GM12872 (cell line): Measurements from ENCODE around the gene GDI2.

Experiments
- TF ChIP-seq, protein P1 (sequence below): IDR thresholded peaks from 3 replicates; pipeline ENCODE4 v1.5.1; 2011; ENCODE audit warnings: low read depth, mild to moderate bottlenecking, low read length, moderate library complexity; ENCODE audit not compliant: insufficient read depth

GDI2 gene

DNA sequence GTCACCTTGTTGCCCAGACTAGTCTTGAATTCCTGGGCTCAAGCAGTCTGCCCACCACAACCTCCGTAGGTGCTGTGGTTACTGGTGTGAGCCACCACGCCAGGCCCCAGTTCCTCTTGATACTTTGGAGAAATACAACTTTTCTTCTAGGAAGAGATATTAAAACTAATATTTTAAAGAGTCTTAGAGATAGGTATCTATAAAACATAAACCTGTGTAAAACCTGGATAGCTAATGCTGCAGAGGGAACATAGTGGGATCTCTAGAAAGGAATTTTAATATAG lies 4.8 kb upstream of the GDI2 start:
- TF ChIP-seq, protein P1, sequence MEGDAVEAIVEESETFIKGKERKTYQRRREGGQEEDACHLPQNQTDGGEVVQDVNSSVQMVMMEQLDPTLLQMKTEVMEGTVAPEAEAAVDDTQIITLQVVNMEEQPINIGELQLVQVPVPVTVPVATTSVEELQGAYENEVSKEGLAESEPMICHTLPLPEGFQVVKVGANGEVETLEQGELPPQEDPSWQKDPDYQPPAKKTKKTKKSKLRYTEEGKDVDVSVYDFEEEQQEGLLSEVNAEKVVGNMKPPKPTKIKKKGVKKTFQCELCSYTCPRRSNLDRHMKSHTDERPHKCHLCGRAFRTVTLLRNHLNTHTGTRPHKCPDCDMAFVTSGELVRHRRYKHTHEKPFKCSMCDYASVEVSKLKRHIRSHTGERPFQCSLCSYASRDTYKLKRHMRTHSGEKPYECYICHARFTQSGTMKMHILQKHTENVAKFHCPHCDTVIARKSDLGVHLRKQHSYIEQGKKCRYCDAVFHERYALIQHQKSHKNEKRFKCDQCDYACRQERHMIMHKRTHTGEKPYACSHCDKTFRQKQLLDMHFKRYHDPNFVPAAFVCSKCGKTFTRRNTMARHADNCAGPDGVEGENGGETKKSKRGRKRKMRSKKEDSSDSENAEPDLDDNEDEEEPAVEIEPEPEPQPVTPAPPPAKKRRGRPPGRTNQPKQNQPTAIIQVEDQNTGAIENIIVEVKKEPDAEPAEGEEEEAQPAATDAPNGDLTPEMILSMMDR, result no peak

DNA sequence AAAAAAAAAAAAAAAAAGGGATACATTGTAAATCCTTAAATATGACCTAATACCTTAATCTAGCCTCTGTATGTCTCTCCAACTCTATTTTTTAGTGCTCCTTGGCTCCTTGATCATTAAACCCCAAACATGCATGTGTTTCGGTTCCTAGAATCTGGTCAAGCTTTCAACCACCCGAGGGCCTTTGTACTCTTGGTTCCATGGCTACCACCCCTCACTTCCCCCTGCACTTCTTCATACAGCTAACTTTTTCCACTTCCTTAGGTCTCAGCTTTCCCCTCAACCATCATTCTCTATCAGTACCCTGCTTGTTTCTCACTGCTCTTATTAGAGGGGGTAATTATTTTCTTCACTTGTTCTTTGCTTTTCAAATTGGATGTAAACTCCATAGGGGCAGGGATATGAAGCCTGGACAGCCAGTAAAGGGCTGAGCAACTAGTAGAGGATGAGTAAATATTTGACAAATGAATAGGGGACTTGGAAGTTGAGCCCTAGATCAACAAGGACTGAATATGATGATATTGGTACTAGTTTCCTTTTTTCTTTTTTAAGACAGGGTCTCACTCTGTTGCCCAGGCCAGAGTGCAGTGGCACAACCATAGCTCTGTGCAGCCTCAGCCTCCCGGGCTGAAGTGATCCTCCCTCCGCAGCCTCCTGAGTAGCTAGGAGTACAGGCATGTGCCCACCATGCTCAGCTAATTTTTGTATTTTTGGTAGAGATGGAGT lies 4.3 kb upstream of the GDI2 start:
- TF ChIP-seq, protein P1, result no peak

DNA sequence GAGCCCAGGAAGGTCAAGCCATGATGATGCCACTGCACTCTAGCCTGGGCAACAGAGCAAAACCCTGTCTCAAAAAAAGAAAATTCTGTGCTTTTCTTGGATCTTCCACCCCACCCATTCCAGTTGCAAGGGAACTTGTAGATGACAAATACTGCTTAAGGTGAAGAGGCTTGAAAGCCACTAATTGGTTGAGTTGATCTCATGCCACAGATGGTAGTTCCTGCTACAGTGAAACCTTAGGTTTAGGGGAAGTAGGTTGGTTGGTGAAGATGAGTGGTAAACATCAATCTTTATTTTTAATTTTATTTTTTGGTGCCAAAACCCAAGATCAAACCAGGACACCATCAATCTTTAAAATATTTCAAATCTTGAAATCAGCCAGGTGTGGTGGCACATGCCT lies 2.9 kb upstream of the GDI2 start:
- TF ChIP-seq, protein P1, result no peak

DNA sequence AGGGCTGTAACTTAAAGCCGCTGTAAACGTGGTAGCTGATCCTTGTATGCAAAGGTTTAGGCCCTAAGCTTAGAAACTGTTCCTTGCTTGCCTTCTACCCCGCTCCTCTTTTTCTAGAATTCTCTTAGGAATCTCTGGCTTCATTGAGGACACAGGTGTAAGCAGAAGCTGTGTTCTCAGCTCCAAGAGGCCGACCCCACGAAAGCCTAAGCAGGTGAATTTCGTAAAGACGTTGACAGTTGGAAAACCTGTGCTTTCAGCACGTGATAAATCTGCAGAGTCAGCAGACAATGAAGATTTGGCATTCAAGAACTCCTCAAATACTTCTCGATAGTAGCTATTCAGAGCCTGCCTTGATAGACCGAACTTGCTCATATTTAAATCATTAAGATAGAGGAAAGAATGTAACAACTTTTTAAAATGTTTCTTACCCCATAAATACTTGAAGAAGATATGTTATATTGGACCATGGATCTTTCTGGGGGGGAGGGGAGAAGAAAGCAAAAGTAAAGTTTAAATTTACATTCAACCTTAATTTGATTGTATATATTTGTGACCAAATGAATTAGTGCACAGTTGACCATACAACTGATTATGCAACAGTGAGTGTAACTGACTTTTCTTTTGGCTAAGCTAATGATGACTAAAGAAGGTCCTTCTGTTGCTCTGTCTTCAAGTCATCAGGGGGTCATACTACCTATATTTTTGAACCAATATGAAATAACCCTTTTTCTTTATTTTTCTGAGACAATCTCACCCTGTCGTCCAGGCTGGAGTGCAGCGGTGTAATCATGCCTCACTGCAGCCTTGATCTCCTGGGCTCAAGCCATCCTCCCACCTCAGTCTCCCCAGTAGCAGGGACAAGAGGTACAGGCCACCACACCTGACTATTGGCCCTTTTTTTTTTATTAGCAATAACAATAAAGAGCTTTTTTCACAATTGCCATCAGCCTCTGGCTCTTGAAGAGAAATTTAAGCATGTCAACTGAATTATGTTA lies 1.2 kb upstream of the GDI2 start:
- TF ChIP-seq, protein P1, result no peak

DNA sequence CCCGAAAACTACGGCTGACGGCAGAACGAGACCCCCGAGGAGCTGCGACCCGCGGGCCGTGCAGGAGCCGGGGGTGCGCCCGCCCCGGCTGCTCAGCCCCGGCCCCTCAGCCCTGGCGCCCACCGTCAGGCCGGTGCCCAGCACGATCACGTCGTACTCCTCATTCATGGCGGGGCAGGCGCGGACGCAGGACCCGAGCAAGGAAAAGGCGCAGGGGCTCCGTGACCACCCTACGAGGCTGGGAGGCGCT lies 218 bp downstream of the GDI2 start:
- TF ChIP-seq, protein P1, result no peak

DNA sequence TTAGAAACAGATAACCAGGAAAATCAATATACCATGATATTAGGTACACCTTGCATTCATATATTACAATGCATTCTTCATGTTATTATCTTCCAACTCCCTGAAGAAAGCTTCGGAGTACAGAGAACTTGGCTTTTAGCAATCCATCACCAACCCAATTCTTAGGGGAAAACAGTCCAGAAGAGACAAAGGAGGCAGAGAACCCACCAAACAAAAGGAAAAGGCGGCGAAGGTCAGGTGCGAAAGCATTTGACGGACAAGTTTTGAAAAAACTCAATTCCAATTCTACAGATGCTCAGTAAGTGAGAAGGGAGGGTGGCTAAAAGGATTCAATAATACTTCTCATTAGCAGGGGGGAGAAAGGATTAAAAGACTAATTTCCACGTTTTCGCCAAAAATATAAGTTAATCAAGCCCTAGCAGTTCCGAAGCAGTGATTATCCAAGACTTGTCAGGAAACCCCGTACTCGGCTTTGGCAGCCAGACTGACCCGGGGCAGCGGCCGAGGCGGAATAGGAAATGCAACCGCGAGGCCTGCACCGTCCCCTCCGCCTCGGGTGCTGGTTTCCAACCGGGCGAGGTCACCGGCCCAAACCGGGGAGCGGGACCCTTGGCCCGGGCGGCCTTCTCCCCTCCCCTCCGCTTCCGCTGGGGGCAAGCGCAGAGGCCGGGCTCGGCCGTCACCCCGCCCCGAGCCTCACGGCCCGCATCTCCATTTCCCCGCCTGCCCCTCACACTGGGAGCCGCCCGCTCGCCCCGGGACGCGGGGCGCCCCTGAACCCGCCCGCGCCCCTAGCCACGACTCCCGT lies 747 bp downstream of the GDI2 start:
- TF ChIP-seq, protein P1, result no peak; the same call in 2 of the 3 replicates

DNA sequence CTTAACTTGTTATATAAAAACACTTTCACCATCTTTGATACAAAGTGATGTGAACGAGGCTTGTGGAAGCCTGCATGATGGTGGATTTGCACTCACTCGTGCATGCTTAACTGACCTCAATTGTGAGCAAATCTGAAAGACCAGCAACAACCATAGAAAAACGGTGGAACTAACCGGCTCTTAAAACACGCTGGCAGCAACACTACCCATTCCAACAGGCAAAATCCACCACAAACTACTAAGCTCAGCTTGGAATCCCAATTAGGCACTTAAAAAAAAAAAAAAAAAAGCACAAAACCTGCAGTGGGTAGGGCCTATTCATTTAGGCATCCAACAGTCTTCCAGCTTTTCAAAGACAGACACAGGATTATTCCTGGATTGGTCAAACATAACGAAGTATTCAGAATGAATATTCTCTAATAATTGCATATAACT lies 1.8 kb downstream of the GDI2 start:
- TF ChIP-seq, protein P1, result no peak
